ENCODE measurements around the gene DDT.
"Not testable (repeated sequence)": the region's sequence is repeated elsewhere in the genome, so short reads cannot be mapped to it uniquely, and the experiment has no call there.

Gene DDT

GRCh38 chr22:23986538-23987178 lies 12.4 kb upstream of the DDT start:
- not testable (repeated sequence) for DNase-seq

- DNase-seq = not testable (repeated sequence)
Measured at GRCh38 chr22:23986089-23986488, 11.8 kb upstream of the DDT start.

- DNase-seq = no peak
Measured at GRCh38 chr22:23984430-23984829, 10.2 kb upstream of the DDT start.

- DNase-seq = not testable (repeated sequence)
Measured at GRCh38 chr22:23980567-23980966, 6.3 kb upstream of the DDT start.

- DNase-seq = not testable (repeated sequence)
Measured at GRCh38 chr22:23979557-23980240, 5.5 kb upstream of the DDT start, which contains the start of gene GSTT2. TSS of gene GSTT2 (plus strand) at chr22:23980134.

GRCh38 chr22:23977304-23977703 lies 3.1 kb upstream of the DDT start:
- not testable (repeated sequence) for DNase-seq

GRCh38 chr22:23974836-23975352 lies 653 bp upstream of the DDT start:
- DNase-seq = not testable (repeated sequence)

GRCh38 chr22:23971927-23972326 lies 2.3 kb downstream of the DDT start:
- DNase-seq = not testable (repeated sequence)

- no peak for DNase-seq
Measured at GRCh38 chr22:23970816-23971486, 3.3 kb downstream of the DDT start.

GRCh38 chr22:23970201-23970641 lies 4.0 kb downstream of the DDT start:
- no peak for DNase-seq

GRCh38 chr22:23969071-23969470 lies 5.2 kb downstream of the DDT start:
- DNase-seq = no peak

GRCh38 chr22:23966568-23966967 lies 7.7 kb downstream of the DDT start, which contains the start of gene DDTL:
TSS of gene DDTL (plus strand) at chr22:23966888. CDS start at chr22:23966915, 27 bp downstream.
- DNase-seq = not testable (repeated sequence)

- DNase-seq = not testable (repeated sequence)
Measured at GRCh38 chr22:23966094-23966493, 8.1 kb downstream of the DDT start.

- not testable (repeated sequence) for DNase-seq
Measured at GRCh38 chr22:23961084-23961771, 13.0 kb downstream of the DDT start, which contains the start of gene GSTT2B. TSS of gene GSTT2B (minus strand) at chr22:23961195. CDS start at chr22:23961131, 64 bp downstream.

- peak; percentile 84 for DNase-seq
Measured at GRCh38 chr22:23956301-23956900, 17.8 kb downstream of the DDT start.

- not testable (repeated sequence) for DNase-seq
Measured at GRCh38 chr22:23955886-23956285, 18.4 kb downstream of the DDT start.

GRCh38 chr22:23954991-23955305 lies 19.3 kb downstream of the DDT start:
- not testable (repeated sequence) for DNase-seq

GRCh38 chr22:23954193-23954990 lies 19.8 kb downstream of the DDT start:
- DNase-seq = not testable (repeated sequence)

- not testable (repeated sequence) for DNase-seq
Measured at GRCh38 chr22:23953485-23953884, 20.8 kb downstream of the DDT start.

- DNase-seq = not testable (repeated sequence)
Measured at GRCh38 chr22:23952794-23953405, 21.3 kb downstream of the DDT start.

- DNase-seq = not testable (repeated sequence)
Measured at GRCh38 chr22:23951383-23951782, 22.9 kb downstream of the DDT start.

All from CD4-positive, alpha-beta T cell treated with Interleukin-12 subunit alpha and Interleukin-12 subunit beta, for 1 hour (primary cell).